Right lobe of liver (tissue), 6 donors: ENCODE measurements around the gene YARS1. TPM values are rescaled to one million over a fixed set of nuclear protein-coding genes. Genes with fewer than 3 reads are reported as not detected.

Experiments used
- ATAC-seq, 4 donors: fragments of 200-7000 bp; cut with Tn5 transposase; one replicate each; pipeline ENCODE4 v1.9.1; 2020; ENCODE audit warnings: mild to moderate bottlenecking in 4 of 4, moderate library complexity in 4 of 4
- DNase-seq, 3 donors: peaks; one replicate each; pipeline ENCODE4 v3.0.0-alpha.2; 2020
- H3K27ac ChIP-seq, 3 donors: fragments of 200-600 bp; one replicate each; pipeline ENCODE4 v1.8.0; 2022
- H3K27me3 ChIP-seq, 2 donors: fragments of 200-600 bp; one replicate each; pipeline ENCODE4 v1.8.0; 2022
- H3K36me3 ChIP-seq, 4 donors: fragments of 200-600 bp; sonication (generic) in 1 of 4; one replicate each; pipeline versions ENCODE4 v1.5.1 to v1.8.0; 2017 to 2022; ENCODE audit warnings: control low read depth in 1 of 4
- H3K4me1 ChIP-seq, 4 donors: fragments of 200-600 bp; sonication (generic) in 1 of 4; one replicate each; pipeline versions ENCODE4 v1.5.1 to v1.8.0; 2017 to 2022; ENCODE audit warnings: control low read depth in 1 of 4
- H3K4me3 ChIP-seq, 3 donors: fragments of 200-600 bp; one replicate each; pipeline ENCODE4 v1.8.0; 2022
- H3K9me3 ChIP-seq, 4 donors: fragments of 200-600 bp; sonication (generic) in 1 of 4; one replicate each; pipeline versions ENCODE4 v1.5.1 to v1.8.0; 2017 to 2022; ENCODE audit warnings: control low read depth in 1 of 4
- POLR2A ChIP-seq: fragments of 450-650 bp; IDR thresholded peaks from one replicate; pipeline ENCODE4 v1.6.1; 2017; ENCODE audit warnings: antibody characterized with exemption, mild to moderate bottlenecking
- WGBS: methylation state at CpG from one replicate; pipeline ENCODE4 v1.1.6; 2018; ENCODE audit warnings: low coverage, low lambda C conversion rate; ENCODE audit not compliant: insufficient coverage; ENCODE audit errors: missing lambda C conversion rate; 5-methylcytosine and 5-hydroxymethylcytosine counted together
- intact Hi-C, 2 donors: fragments of 100-400 bp; cut with DNase I; formaldehyde crosslinking; loops; one replicate each; pipeline versions ENCODE4 v1.11.2 to v1.14.1; 2022
- total RNA-seq, 6 experiments: library from RNA; depleted of rRNA in 2 of 6; stranded (reverse); fragments of >200 nt in 2 of 6; fragmentation: NEBNext Ultra II Directional in 3 of 6; extraction: Animal tissue kit (Norgen Biotek cat#: 25700) in 3 of 6; gene quantifications; one replicate each; pipeline versions ENCODE4 v1.1.0 to v1.2.4, GENCODE V29; 2016 to 2023
- TF ChIP-seq, protein P1 (sequence below), 4 donors: fragments of 200-600 bp in 3 of 4; fragments of 450-650 bp in 1 of 4; IDR thresholded peaks; one replicate each; pipeline versions ENCODE4 v1.5.1 to v1.8.0; 2016 to 2022; ENCODE audit warnings: antibody characterized with exemption in 4 of 4, mild to moderate bottlenecking in 2 of 4
- donor health status: DM: no; HTN: yes; CAD: no.
- donor health status: DM: no; HTN: no; CAD: no.
- donor health status: DM: no; HTN: no; CAD: no.
- donor health status: DM: no; HTN: yes; CAD: no.
- donor health status: DM: no; HTN: yes; CAD: no.

Gene YARS1
- total RNA-seq, 6 experiments from 2014 or later, result 37.4 to 84.3 (median 53.5) TPM

DNA sequence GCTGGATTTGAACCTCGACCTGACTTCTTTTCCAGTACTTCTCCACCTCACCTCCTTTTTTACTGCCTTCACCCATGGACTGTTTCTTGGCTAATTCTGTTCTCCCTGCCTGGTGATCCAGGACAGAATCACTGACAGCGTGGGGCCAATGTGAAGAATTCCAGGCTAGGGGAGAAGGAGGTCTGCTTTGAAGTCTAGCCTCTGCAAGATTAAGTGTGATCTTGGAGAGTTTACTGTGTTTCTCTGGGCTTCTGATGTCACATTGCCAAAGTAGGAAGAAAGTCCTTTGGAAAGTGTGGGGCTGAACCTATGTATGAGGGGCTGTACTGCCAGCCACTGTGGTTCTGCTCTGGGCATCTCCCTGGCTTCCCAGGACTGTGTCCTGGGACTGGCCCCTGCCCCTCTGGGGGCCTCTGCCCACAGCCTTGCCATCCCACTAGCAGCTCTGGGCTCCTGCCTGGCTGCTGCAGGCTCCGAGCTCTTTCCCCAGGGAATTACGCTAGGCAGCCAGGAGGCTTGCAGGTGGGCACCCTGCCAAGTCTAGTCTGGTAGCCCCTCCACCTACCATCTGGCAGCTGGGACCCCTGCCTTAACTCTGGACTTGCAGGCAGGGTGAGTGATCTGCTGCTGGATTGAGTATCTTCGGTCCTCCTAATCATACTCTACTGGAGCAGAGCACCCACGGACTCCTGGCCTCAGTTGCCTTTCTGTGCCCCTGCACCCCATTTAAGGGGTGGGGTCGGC lies 52.2 kb downstream of the YARS1 start:
- Histone ChIP-seq H3K4me1 (peaks cover 0 to 19% (median 7%) of the 10 kb centered on the region in 4 donors), H3K27ac (no peak overlapping the region), H3K27me3 (no peaks in the 10 kb centered on the region), H3K4me3 (no peak overlapping the region), H3K9me3 (no peaks in the 10 kb centered on the region), H3K36me3 (peaks cover 0 to 3% (median 0%) of the 10 kb centered on the region in 4 donors)
- TF ChIP-seq, protein P1, sequence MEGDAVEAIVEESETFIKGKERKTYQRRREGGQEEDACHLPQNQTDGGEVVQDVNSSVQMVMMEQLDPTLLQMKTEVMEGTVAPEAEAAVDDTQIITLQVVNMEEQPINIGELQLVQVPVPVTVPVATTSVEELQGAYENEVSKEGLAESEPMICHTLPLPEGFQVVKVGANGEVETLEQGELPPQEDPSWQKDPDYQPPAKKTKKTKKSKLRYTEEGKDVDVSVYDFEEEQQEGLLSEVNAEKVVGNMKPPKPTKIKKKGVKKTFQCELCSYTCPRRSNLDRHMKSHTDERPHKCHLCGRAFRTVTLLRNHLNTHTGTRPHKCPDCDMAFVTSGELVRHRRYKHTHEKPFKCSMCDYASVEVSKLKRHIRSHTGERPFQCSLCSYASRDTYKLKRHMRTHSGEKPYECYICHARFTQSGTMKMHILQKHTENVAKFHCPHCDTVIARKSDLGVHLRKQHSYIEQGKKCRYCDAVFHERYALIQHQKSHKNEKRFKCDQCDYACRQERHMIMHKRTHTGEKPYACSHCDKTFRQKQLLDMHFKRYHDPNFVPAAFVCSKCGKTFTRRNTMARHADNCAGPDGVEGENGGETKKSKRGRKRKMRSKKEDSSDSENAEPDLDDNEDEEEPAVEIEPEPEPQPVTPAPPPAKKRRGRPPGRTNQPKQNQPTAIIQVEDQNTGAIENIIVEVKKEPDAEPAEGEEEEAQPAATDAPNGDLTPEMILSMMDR (IDR thresholded peaks at IDR 0.05), result no peak
- no peak for TF ChIP-seq POLR2A
- DNase-seq (no peak), ATAC-seq (no peak)
- intact Hi-C loops, result no loop called here
- 92% methylated on average over 2 of the region's 7 CpGs for WGBS

DNA sequence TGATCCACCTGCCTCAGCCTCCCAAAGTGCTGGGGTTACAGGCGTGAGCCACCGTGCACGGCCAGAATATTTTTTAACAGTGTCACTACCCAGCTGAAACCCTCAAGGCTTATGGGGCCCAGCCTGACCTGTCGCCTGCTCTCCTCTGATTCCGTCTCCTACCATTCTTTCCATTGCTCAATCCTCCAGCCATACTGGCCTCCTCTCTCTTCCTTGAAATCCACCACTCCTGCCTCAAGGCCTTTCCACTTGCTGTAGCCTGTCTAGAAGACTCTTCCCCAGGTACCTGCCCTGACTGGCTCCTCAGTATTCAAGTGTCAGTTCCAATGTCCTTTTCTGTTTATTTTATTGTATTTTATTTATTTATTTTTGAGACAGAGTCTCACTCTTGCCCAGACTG lies 53.9 kb downstream of the YARS1 start:
- DNase-seq, result no peak
- no peak for ATAC-seq
- TF ChIP-seq, protein P1 (IDR thresholded peaks at IDR 0.05), result no peak
- no peak for TF ChIP-seq POLR2A
- no peaks in the 10 kb centered on the region for H3K27me3 ChIP-seq
- H3K4me3 ChIP-seq, result no peak overlapping the region
- no peak overlapping the region for H3K27ac ChIP-seq
- intact Hi-C loops, result no loop called here
- 82% methylated on average over 5 of the region's 5 CpGs for WGBS
- H3K9me3 ChIP-seq, result no peaks in the 10 kb centered on the region
- peaks cover 0 to 30% (median 12%) of the 10 kb centered on the region in 4 donors for H3K4me1 ChIP-seq
- no peaks in the 10 kb centered on the region for H3K36me3 ChIP-seq

DNA sequence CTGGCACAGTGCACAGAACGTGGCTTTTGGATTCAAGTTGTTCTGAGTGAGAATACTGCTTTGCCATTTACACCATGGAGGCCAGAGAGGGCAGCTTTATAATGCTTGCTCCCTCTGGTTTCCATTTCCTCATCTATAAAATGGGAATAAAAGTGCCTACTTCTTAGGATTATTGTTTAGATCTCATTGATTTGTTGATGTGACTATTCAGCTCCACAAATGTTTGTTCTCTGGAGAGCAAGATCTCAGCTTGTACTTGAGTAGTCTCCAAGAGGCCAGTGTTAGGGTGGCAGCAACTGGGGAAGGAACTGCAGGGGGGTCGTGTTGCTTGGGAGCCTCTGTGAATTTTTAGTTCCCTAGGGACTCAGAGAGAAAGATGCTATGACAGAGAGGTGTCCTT lies 55.2 kb downstream of the YARS1 start:
- peaks cover 0 to 30% (median 12%) of the 10 kb centered on the region in 4 donors for H3K4me1 ChIP-seq
- intact Hi-C loops, result no loop called here
- H3K36me3 ChIP-seq, result no peaks in the 10 kb centered on the region
- DNase-seq (no peak), ATAC-seq (peak in 2 of 4 donors; percentile 1 to 7)
- 36% methylated on average over 2 of the region's 2 CpGs for WGBS
- H3K4me3 ChIP-seq, result no peak overlapping the region
- H3K27ac ChIP-seq, result peak overlapping the region; percentile 30 to 72 (median 45)
- no peaks in the 10 kb centered on the region for H3K27me3 ChIP-seq
- H3K9me3 ChIP-seq, result no peaks in the 10 kb centered on the region
- no peak for TF ChIP-seq POLR2A
- TF ChIP-seq, protein P1 (IDR thresholded peaks at IDR 0.05), result no peak

DNA sequence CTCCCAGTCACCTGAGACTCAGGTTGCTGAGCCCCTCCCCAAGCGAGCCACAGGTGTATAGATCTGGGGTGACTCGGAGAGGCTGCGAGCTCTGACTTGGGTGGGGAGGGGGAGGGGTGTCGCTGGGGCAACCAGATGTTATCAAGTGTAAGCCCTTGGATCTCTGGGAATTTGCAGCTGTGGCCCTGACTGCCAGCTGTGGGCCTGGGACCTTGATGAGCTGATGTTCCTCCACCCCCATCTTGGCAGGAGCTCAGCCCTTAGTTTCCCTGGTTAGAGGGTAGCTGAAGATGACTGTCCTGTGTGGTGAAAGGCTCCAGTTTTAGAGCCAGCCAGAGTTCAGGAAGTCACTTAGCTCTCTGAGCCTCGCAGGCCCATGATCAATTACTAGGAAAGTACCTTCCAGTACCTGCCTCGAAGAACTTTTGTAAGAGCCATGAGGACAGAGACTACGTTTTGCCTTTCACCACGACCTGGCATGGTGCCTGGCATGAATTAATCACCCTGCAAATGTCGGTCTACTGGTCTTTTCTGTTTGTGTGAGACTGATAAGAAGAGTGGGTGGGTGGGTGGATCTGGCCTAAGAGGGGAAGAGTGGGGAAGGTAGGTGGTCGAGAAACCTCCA lies 55.8 kb downstream of the YARS1 start:
- 8% methylated on average over 6 of the region's 10 CpGs for WGBS
- TF ChIP-seq, protein P1 (IDR thresholded peaks at IDR 0.05), result no peak
- no peak for TF ChIP-seq POLR2A
- peak overlapping the region; percentile 45 to 72 (median 56) for H3K27ac ChIP-seq
- no peak overlapping the region for H3K4me3 ChIP-seq
- H3K36me3 ChIP-seq, result no peaks in the 10 kb centered on the region
- no peaks in the 10 kb centered on the region for H3K27me3 ChIP-seq
- H3K9me3 ChIP-seq, result no peaks in the 10 kb centered on the region
- DNase-seq, result peak; percentile 66 to 77 (median 70)
- peak; percentile 60 to 78 (median 68) for ATAC-seq
- intact Hi-C loops, result no loop called here
- peaks cover 0 to 30% (median 12%) of the 10 kb centered on the region in 4 donors for H3K4me1 ChIP-seq
